Neuronal stem cell (in vitro differentiated cells): ENCODE measurements around the gene DTNA.

Experiments
- DNase-seq: peaks from one replicate; pipeline ENCODE4 v3.0.0-alpha.2; 2013; ENCODE audit warnings: low spot score
- H2AFZ ChIP-seq: one replicate; pipeline ENCODE4 v1.6.1; 2013; ENCODE audit warnings: mild to moderate bottlenecking, low read length, inconsistent platforms
- H2AK5ac ChIP-seq: 2 replicates; pipeline ENCODE4 v1.6.1; 2013; ENCODE audit warnings: low read depth, mild to moderate bottlenecking, inconsistent platforms, low read length, moderate library complexity, mixed read lengths
- H2BK120ac ChIP-seq: 2 replicates; pipeline ENCODE4 v1.6.1; 2013; ENCODE audit warnings: low read depth, mild to moderate bottlenecking, inconsistent platforms, low read length, moderate library complexity, mixed read lengths
- H2BK12ac ChIP-seq: one replicate; pipeline ENCODE4 v1.6.1; 2013; ENCODE audit warnings: low read length, inconsistent platforms
- H2BK15ac ChIP-seq: 2 replicates; pipeline ENCODE4 v1.6.1; 2013; ENCODE audit warnings: mild to moderate bottlenecking, low read length, inconsistent platforms, mixed read lengths
- H2BK5ac ChIP-seq: one replicate; pipeline ENCODE4 v1.6.1; 2013; ENCODE audit warnings: inconsistent platforms, mild to moderate bottlenecking, low read length, moderate library complexity
- H3K14ac ChIP-seq: one replicate; pipeline ENCODE4 v1.6.1; 2013; ENCODE audit warnings: low read length, inconsistent platforms
- H3K18ac ChIP-seq: 2 replicates; pipeline ENCODE4 v1.6.1; 2013; ENCODE audit warnings: low read length, inconsistent platforms
- H3K23ac ChIP-seq: 2 replicates; pipeline ENCODE4 v1.6.1; 2013; ENCODE audit warnings: low read depth, mild to moderate bottlenecking, mixed read lengths, low read length, inconsistent platforms; ENCODE audit not compliant: poor library complexity
- H3K27ac ChIP-seq: replicated peaks from 3 replicates; pipeline ENCODE4 v1.5.1; 2013; ENCODE audit warnings: low read length, inconsistent platforms
- H3K27me3 ChIP-seq, 3 experiments: 2 replicates each; pipeline ENCODE4 v1.6.1; 2013; ENCODE audit warnings: low read length in 3 of 3, mild to moderate bottlenecking in 2 of 3, inconsistent platforms in 1 of 3, low read depth in 1 of 3, mixed read lengths in 1 of 3, moderate library complexity in 1 of 3; ENCODE audit not compliant: control insufficient read depth in 3 of 3, insufficient read depth in 3 of 3
- H3K36me3 ChIP-seq, 2 donors: replicated peaks in 1 of 2; 2 replicates each; pipeline ENCODE4 v1.6.1; 2013; ENCODE audit warnings: low read length in 2 of 2; ENCODE audit not compliant: control insufficient read depth in 2 of 2, insufficient read depth in 2 of 2
- H3K4ac ChIP-seq: 2 replicates; pipeline ENCODE4 v1.6.1; 2013; ENCODE audit warnings: inconsistent platforms, mild to moderate bottlenecking, low read length, moderate library complexity
- H3K4me1 ChIP-seq, 2 donors: 1 replicate in 1 of 2; 2 replicates in 1 of 2; pipeline ENCODE4 v1.6.1; 2013; ENCODE audit warnings: low read length in 2 of 2, low read depth in 1 of 2; ENCODE audit not compliant: control insufficient read depth in 2 of 2, insufficient read depth in 1 of 2
- H3K4me2 ChIP-seq: one replicate; pipeline ENCODE4 v1.6.1; 2013; ENCODE audit warnings: mild to moderate bottlenecking, low read length, inconsistent platforms; ENCODE audit not compliant: insufficient read depth, poor library complexity, severe bottlenecking
- H3K4me3 ChIP-seq, 2 donors: 2 replicates each; pipeline ENCODE4 v1.5.1; 2013; ENCODE audit warnings: low read length in 2 of 2, mild to moderate bottlenecking in 2 of 2, inconsistent platforms in 1 of 2, moderate library complexity in 1 of 2
- H3K79me1 ChIP-seq: one replicate; pipeline ENCODE4 v1.6.1; 2013; ENCODE audit warnings: low read depth, mild to moderate bottlenecking, inconsistent platforms, low read length, moderate library complexity
- H3K9ac ChIP-seq: one replicate; pipeline ENCODE4 v1.6.1; 2013; ENCODE audit warnings: mild to moderate bottlenecking, low read depth, low read length, inconsistent platforms; ENCODE audit not compliant: poor library complexity
- H3K9me3 ChIP-seq, 2 donors: replicated peaks in 1 of 2; 2 replicates each; pipeline versions ENCODE3 to v1.6.1; 2013; ENCODE audit warnings: low read length in 2 of 2, mild to moderate bottlenecking in 2 of 2, inconsistent platforms in 1 of 2, low read depth in 1 of 2, mixed read lengths in 1 of 2, moderate library complexity in 1 of 2; ENCODE audit not compliant: control insufficient read depth in 2 of 2, insufficient read depth in 1 of 2
- H4K8ac ChIP-seq: one replicate; pipeline ENCODE4 v1.6.1; 2013; ENCODE audit warnings: low read depth, mild to moderate bottlenecking, inconsistent platforms, low read length, moderate library complexity
- H4K91ac ChIP-seq: one replicate; pipeline ENCODE4 v1.6.1; 2013; ENCODE audit warnings: low read length, low read depth, mild to moderate bottlenecking, inconsistent platforms; ENCODE audit not compliant: poor library complexity
- WGBS, 2 donors: extraction: QIAGEN DNeasy Blood & Tissue Kit; methylation state at CpG; one replicate each; pipeline ENCODE4 v1.1.7; 2013; ENCODE audit warnings: missing lambda C conversion rate in 2 of 2, mixed read lengths in 1 of 2; ENCODE audit not compliant: insufficient read length in 2 of 2, insufficient replicate concordance in 1 of 2; ENCODE audit errors: extremely low coverage in 2 of 2; 5-methylcytosine and 5-hydroxymethylcytosine counted together

DTNA gene

DNA sequence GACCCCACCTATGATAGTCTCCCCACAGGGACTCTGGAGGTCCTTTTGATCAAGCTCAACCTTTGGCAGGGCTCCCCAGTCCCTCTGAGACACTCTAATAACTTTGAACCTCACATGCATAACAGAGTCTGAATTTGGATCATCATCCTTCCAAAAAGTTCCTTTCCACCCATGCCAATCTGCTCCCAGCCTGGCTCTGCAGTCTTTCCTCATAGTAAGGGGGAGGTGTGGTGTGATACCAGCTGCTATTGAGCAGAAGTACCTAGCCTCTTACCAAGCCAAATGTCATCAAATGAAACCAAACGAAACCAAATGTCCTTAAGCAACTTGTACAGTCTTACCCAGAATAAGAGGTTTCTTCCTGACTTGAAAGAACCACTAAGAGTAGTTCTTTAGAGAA is 36.5 kb downstream of the DTNA start:
- Histone ChIP-seq H3K4me1 (peaks cover 0 to 1% of the 10 kb centered on the region in 2 donors), H2BK12ac (no peak overlapping the region), H4K91ac (no peak overlapping the region), H3K79me1 (no peaks in the 10 kb centered on the region), H3K4me3 (no peak overlapping the region), H3K4me2 (no peak overlapping the region), H3K36me3 (peaks cover 0 to 1% of the 10 kb centered on the region in 2 donors), H2BK5ac (no peak overlapping the region), H3K23ac (no peak overlapping the region), H2AK5ac (no peak overlapping the region), H4K8ac (no peak overlapping the region), H3K9ac (no peak overlapping the region), H3K4ac (no peak overlapping the region), H2BK15ac (no peak overlapping the region), H3K27me3 (no peaks in the 10 kb centered on the region), H3K18ac (no peak overlapping the region), H2AFZ (no peak overlapping the region), H2BK120ac (no peak overlapping the region), H3K27ac (no peak overlapping the region), H3K9me3 (peaks cover 0 to 2% of the 10 kb centered on the region in 2 donors), H3K14ac (no peak overlapping the region)
- DNase-seq: no peak
- no CpG with 5 or more reads among the region's 1 CpG for WGBS, 2 donors

DNA sequence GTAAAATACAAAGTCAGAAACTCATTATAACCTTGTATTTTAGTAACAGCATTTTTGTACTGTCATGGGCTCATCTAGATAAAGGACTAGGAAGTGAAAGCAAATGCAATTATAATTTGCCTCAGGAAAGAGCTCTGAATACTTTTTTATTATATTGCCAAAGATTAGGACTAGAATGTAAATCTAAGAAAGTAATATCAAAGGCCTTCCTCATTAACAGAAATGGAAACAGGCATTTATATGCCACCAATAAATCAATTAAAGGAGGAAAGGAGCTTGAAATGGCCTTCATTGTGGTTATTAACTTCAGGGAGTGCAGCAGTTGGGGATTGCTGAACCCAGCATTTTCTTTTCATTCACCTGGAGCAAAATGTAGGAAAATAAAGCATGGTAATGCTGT is 39.6 kb downstream of the DTNA start:
- no peak overlapping the region for H2BK5ac ChIP-seq
- no peak overlapping the region for H3K4ac ChIP-seq
- H2AK5ac ChIP-seq: no peak overlapping the region
- H3K27me3 ChIP-seq: no peaks in the 10 kb centered on the region
- no peak overlapping the region for H4K91ac ChIP-seq
- H3K23ac ChIP-seq: no peak overlapping the region
- H3K36me3 ChIP-seq: no peaks in the 10 kb centered on the region
- H3K9me3 ChIP-seq: peaks cover 2% of the 10 kb centered on the region in 2 donors
- no peak overlapping the region for H3K9ac ChIP-seq
- H3K4me1 ChIP-seq: peaks cover 0 to 4% of the 10 kb centered on the region in 2 donors
- no peak overlapping the region for H3K27ac ChIP-seq
- H3K18ac ChIP-seq: no peak overlapping the region
- H2AFZ ChIP-seq: no peak overlapping the region
- no peak for DNase-seq
- no peak overlapping the region for H2BK15ac ChIP-seq
- no peak overlapping the region for H4K8ac ChIP-seq
- no peak overlapping the region for H3K4me2 ChIP-seq
- no peaks in the 10 kb centered on the region for H3K79me1 ChIP-seq
- no peak overlapping the region for H2BK12ac ChIP-seq
- H2BK120ac ChIP-seq: no peak overlapping the region
- no peak overlapping the region for H3K14ac ChIP-seq
- no peak overlapping the region for H3K4me3 ChIP-seq

DNA sequence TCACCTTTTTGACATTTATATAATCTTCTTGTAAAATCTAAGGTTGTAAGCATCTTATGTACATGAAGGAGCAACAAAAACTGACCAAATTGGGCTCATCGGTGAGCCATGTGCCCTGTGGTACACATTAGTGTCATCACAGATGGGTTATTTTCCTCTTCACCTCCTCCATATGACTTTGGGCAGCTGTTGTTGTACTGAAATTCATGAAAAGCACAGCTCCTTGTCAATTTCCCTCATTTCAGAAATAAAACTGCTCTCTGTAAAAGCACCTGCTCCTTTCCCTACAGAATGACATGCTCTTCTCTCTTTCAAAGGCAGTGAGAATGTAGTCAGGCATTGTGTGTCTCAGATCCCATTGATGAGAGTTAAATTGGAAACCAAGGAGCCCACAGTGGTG is 42.0 kb downstream of the DTNA start:
- H3K27me3 ChIP-seq: no peaks in the 10 kb centered on the region
- no peaks in the 10 kb centered on the region for H3K79me1 ChIP-seq
- WGBS, 2 donors: no CpG with 5 or more reads among the region's 1 CpG
- H3K23ac ChIP-seq: no peak overlapping the region
- no peak overlapping the region for H2BK120ac ChIP-seq
- no peak overlapping the region for H2AFZ ChIP-seq
- H2BK12ac ChIP-seq: no peak overlapping the region
- H3K18ac ChIP-seq: no peak overlapping the region
- no peak overlapping the region for H2BK15ac ChIP-seq
- H3K14ac ChIP-seq: no peak overlapping the region
- no peak overlapping the region for H4K8ac ChIP-seq
- H3K9ac ChIP-seq: no peak overlapping the region
- peaks cover 2% of the 10 kb centered on the region in 2 donors for H3K9me3 ChIP-seq
- no peak overlapping the region for H3K4me3 ChIP-seq
- no peak overlapping the region for H3K4me2 ChIP-seq
- peaks cover 0 to 4% of the 10 kb centered on the region in 2 donors for H3K4me1 ChIP-seq
- no peak overlapping the region for H4K91ac ChIP-seq
- no peak overlapping the region for H3K4ac ChIP-seq
- no peaks in the 10 kb centered on the region for H3K36me3 ChIP-seq
- DNase-seq: no peak
- no peak overlapping the region for H2AK5ac ChIP-seq
- H3K27ac ChIP-seq: no peak overlapping the region
- H2BK5ac ChIP-seq: no peak overlapping the region

DNA sequence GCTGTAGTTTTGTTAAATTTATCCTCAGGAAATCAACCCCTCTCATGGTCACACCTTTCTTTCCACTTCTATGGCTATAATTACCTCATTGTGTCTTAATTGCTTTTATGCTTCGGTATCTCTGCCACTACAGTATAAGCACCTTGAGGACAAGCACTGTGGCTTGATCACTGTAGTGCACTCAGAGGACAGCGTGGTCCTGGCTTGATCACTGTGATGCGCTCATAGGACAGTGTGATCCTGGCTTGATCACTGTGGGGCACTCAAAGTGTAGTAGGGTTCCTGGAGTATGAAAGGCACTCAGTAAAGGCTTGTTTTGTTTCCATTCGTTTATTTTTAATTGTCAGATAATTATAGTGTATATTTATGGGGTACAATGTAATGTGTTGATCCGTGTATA is 44.2 kb downstream of the DTNA start:
- H3K27me3 ChIP-seq: no peaks in the 10 kb centered on the region
- H2BK5ac ChIP-seq: no peak overlapping the region
- H2BK120ac ChIP-seq: no peak overlapping the region
- H3K79me1 ChIP-seq: no peaks in the 10 kb centered on the region
- no peak overlapping the region for H2AFZ ChIP-seq
- DNase-seq: no peak
- no peak overlapping the region for H3K4ac ChIP-seq
- H3K27ac ChIP-seq: no peak overlapping the region
- no peak overlapping the region for H3K23ac ChIP-seq
- no CpG with 5 or more reads among the region's 5 CpGs for WGBS, 2 donors
- H4K91ac ChIP-seq: no peak overlapping the region
- no peak overlapping the region for H3K4me3 ChIP-seq
- H3K36me3 ChIP-seq: no peaks in the 10 kb centered on the region
- no peak overlapping the region for H4K8ac ChIP-seq
- no peak overlapping the region for H3K9ac ChIP-seq
- peaks cover 0 to 2% of the 10 kb centered on the region in 2 donors for H3K9me3 ChIP-seq
- H3K18ac ChIP-seq: no peak overlapping the region
- H3K4me1 ChIP-seq: peaks cover 0 to 4% of the 10 kb centered on the region in 2 donors
- no peak overlapping the region for H3K14ac ChIP-seq
- no peak overlapping the region for H2AK5ac ChIP-seq
- no peak overlapping the region for H2BK15ac ChIP-seq
- no peak overlapping the region for H2BK12ac ChIP-seq
- H3K4me2 ChIP-seq: no peak overlapping the region
